ENCODE results near the gene BTLA. TPM values are rescaled to one million over a fixed set of nuclear protein-coding genes. Genes with fewer than 3 reads are reported as not detected.

BTLA gene
- total and polyA plus RNA-seq, 2 of the 13 experiments (the other 11 are each of a cell fraction or from before 2014, with no cell fraction given) = not detected

DNA sequence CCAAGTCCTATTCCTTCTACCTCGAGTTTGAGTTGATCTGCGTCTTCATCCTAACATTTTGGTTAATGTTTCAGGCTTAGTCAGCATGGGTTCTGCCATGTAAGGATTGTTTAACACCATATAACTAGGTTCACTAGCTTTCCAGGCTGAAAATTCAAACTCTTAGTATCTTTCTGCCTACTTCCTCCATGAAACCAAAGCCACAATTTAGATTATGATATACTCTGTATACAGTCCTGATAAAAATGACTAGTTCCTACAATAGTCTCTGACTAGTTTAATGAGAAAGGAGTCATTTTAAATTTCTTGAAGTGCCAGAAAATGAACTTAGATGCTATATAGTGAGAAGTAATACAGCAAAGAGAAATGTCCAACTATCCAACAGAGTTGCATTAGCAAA is 6.6 kb upstream of the BTLA start (continued):
- TF ChIP-seq, protein P1, sequence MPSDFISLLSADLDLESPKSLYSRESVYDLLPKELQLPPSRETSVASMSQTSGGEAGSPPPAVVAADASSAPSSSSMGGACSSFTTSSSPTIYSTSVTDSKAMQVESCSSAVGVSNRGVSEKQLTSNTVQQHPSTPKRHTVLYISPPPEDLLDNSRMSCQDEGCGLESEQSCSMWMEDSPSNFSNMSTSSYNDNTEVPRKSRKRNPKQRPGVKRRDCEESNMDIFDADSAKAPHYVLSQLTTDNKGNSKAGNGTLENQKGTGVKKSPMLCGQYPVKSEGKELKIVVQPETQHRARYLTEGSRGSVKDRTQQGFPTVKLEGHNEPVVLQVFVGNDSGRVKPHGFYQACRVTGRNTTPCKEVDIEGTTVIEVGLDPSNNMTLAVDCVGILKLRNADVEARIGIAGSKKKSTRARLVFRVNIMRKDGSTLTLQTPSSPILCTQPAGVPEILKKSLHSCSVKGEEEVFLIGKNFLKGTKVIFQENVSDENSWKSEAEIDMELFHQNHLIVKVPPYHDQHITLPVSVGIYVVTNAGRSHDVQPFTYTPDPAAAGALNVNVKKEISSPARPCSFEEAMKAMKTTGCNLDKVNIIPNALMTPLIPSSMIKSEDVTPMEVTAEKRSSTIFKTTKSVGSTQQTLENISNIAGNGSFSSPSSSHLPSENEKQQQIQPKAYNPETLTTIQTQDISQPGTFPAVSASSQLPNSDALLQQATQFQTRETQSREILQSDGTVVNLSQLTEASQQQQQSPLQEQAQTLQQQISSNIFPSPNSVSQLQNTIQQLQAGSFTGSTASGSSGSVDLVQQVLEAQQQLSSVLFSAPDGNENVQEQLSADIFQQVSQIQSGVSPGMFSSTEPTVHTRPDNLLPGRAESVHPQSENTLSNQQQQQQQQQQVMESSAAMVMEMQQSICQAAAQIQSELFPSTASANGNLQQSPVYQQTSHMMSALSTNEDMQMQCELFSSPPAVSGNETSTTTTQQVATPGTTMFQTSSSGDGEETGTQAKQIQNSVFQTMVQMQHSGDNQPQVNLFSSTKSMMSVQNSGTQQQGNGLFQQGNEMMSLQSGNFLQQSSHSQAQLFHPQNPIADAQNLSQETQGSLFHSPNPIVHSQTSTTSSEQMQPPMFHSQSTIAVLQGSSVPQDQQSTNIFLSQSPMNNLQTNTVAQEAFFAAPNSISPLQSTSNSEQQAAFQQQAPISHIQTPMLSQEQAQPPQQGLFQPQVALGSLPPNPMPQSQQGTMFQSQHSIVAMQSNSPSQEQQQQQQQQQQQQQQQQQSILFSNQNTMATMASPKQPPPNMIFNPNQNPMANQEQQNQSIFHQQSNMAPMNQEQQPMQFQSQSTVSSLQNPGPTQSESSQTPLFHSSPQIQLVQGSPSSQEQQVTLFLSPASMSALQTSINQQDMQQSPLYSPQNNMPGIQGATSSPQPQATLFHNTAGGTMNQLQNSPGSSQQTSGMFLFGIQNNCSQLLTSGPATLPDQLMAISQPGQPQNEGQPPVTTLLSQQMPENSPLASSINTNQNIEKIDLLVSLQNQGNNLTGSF (CRISPR knock-in tag; IDR thresholded peaks at IDR 0.05) = no peak
- TF ChIP-seq KLF9 (CRISPR knock-in tag; IDR thresholded peaks at IDR 0.05; ENCODE audit: low read depth) = no peak
- no peak for TF ChIP-seq KLF11 (CRISPR knock-in tag; IDR thresholded peaks at IDR 0.05)
- TF ChIP-seq, protein P2, sequence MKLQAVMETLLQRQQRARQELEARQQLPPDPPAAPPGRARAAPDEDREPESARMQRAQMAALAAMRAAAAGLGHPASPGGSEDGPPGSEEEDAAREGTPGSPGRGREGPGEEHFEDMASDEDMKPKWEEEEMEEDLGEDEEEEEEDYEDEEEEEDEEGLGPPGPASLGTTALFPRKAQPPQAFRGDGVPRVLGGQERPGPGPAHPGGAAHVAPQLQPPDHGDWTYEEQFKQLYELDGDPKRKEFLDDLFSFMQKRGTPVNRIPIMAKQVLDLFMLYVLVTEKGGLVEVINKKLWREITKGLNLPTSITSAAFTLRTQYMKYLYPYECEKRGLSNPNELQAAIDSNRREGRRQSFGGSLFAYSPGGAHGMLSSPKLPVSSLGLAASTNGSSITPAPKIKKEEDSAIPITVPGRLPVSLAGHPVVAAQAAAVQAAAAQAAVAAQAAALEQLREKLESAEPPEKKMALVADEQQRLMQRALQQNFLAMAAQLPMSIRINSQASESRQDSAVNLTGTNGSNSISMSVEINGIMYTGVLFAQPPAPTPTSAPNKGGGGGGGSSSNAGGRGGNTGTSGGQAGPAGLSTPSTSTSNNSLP (IDR thresholded peaks at IDR 0.05; ENCODE audit: low read depth, low read length) = no peak
- no peak for TF ChIP-seq YEATS4 (CRISPR knock-in tag; IDR thresholded peaks at IDR 0.05; ENCODE audit: borderline replicate concordance)
- no peak for TF ChIP-seq ZNF232 (CRISPR knock-in tag; IDR thresholded peaks at IDR 0.05; ENCODE audit: borderline replicate concordance)
- no peak for TF ChIP-seq ZNF749 (CRISPR knock-in tag; IDR thresholded peaks at IDR 0.05; ENCODE audit: borderline replicate concordance)
- TF ChIP-seq MTA1 (CRISPR knock-in tag; IDR thresholded peaks at IDR 0.05; ENCODE audit: borderline replicate concordance) = no peak

Measured in HepG2 (cell line).